Measurements from ENCODE around the gene ATP7B. TPM values are rescaled to one million over a fixed set of nuclear protein-coding genes. Genes with fewer than 3 reads are reported as not detected.

Gene ATP7B
- total RNA-seq, 1 donor from 2014 or later: 6.3 TPM

DNA sequence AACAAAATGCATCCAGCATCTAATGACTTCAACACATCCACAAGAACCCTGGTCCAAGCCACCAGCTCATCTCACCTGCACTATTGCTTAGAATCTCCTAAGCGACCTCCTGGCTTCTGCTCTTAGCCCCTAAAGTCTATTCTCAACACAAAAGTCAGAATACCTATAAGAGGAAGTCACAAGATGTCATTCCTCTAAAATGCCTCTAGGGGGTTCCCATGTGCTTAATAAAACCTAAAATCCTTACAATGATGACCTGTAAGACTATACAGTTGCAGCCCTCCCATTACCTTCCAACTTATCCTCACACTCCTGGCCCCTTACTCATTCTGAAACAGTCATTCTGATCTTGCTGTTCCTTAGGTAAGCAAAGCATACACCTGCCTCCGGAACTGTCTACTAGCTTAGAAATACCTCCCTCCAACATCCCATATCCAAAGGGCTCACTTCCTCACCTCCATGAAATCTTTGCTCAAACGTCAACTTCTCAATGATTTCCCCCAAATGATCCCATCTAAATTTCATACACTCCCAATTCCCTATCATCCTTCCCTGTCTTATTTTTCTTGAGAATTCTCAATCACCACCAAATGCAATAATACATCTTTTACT is 10.0 kb downstream of the ATP7B start:
- H3K4me3 ChIP-seq: no peak overlapping the region
- no peak overlapping the region for H3K27ac ChIP-seq
- H3K9me3 ChIP-seq: no peaks in the 10 kb centered on the region
- TF ChIP-seq, protein P1, sequence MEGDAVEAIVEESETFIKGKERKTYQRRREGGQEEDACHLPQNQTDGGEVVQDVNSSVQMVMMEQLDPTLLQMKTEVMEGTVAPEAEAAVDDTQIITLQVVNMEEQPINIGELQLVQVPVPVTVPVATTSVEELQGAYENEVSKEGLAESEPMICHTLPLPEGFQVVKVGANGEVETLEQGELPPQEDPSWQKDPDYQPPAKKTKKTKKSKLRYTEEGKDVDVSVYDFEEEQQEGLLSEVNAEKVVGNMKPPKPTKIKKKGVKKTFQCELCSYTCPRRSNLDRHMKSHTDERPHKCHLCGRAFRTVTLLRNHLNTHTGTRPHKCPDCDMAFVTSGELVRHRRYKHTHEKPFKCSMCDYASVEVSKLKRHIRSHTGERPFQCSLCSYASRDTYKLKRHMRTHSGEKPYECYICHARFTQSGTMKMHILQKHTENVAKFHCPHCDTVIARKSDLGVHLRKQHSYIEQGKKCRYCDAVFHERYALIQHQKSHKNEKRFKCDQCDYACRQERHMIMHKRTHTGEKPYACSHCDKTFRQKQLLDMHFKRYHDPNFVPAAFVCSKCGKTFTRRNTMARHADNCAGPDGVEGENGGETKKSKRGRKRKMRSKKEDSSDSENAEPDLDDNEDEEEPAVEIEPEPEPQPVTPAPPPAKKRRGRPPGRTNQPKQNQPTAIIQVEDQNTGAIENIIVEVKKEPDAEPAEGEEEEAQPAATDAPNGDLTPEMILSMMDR (IDR thresholded peaks at IDR 0.05): peak; percentile 76
- ATAC-seq (peak; percentile 59 to 60), DNase-seq (no peak)
- H3K27me3 ChIP-seq (ENCODE audit: low read depth): no peaks in the 10 kb centered on the region
- intact Hi-C loops (cut with DNase I): no loop called here
- H3K36me3 ChIP-seq: no peaks in the 10 kb centered on the region
- peaks cover 4% of the 10 kb centered on the region for H3K4me1 ChIP-seq

DNA sequence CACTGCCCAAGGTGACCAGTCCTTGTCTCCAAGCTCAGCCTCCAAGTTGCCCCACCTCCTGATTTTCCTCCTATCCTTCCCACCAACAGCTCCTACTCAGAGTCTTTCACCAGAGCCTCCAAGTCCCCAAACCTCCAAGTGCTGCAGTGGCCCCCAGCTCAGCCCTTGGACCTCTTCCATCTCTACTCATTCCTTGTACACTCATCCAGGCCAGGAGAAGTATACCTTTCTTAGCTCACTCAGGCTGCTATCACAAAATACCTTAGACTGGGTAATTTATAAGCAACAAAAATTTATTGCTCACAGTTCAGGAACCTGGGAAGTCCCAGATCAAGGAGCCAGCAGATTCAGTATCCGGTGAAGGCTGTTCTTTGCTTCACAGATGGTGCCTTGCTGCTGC is 11.3 kb downstream of the ATP7B start:
- Histone ChIP-seq H3K27me3 (ENCODE audit: low read depth) (no peaks in the 10 kb centered on the region), H3K4me1 (peaks cover 17% of the 10 kb centered on the region), H3K27ac (no peak overlapping the region), H3K36me3 (no peaks in the 10 kb centered on the region), H3K9me3 (no peaks in the 10 kb centered on the region), H3K4me3 (no peak overlapping the region)
- ATAC-seq (no peak), DNase-seq (no peak)
- TF ChIP-seq, protein P1 (IDR thresholded peaks at IDR 0.05): no peak
- intact Hi-C loops (cut with DNase I): loop anchor here (10.0 kb wide), 1 partner anchor 125 kb away; the partner anchor contains the start of gene NEK5

DNA sequence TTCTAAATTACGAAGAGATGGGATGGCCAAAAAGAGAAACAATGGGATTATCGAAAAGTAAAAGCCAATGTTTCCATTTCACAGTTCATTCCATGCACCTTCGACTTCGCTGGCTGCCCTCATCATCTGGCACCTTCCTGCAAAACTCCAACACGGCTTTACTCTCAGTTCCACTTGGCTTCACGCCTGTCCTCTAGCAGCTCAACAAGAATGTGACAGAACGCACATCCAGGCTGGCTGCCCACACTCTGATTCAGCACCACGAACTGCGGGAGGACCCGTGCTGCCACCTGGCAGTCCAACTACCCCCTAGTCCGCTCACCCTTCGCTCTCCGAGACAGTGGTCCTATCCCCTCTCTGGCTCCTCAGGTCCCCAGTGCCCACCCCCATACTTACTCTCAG is 11.7 kb downstream of the ATP7B start:
- DNase-seq (peak; percentile 52), ATAC-seq (peak; percentile 44 to 65)
- intact Hi-C loops (cut with DNase I): loop anchor here (10.0 kb wide), 1 partner anchor 125 kb away; the partner anchor contains the start of gene NEK5
- H3K4me3 ChIP-seq: no peak overlapping the region
- H3K27ac ChIP-seq: no peak overlapping the region
- peaks cover 21% of the 10 kb centered on the region for H3K4me1 ChIP-seq
- H3K9me3 ChIP-seq: no peaks in the 10 kb centered on the region
- TF ChIP-seq, protein P1 (IDR thresholded peaks at IDR 0.05): no peak
- H3K36me3 ChIP-seq: no peaks in the 10 kb centered on the region
- H3K27me3 ChIP-seq (ENCODE audit: low read depth): no peaks in the 10 kb centered on the region

DNA sequence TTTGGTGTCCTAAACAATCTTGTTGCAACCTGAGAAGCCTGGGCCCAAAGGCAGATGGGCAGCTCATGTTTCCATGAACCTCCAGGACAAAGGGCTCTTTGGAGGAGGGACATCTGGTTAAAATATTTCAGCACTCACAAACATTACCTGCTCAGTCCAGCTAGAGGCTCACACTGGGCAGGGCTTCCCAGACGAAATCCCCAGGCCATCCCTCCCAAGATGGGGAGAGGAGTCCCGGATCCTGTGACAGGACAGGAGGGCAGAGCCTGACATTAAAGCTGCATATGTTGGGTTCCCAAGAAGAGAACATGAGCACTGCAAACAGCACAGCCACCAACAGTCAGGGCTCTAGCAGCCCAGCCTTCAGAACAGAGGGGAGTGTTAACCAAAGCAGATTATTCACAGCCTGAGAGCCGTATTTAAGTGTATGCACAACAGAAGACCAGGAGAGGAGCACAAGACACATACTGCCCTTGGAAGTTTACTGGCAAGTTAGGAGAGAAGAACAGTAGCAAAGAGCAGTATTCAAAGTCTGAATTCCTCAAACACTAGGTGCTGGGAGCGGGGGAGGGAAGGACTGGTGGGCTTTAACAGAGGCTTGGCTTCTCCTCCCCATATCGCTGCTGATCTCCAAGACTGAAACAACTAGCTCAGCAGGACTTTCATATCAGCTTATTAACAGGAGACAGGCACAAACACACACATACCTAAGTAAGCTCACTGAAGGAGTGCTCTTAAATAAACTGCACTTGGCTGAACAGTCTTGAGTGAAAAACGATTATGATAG is 12.3 kb downstream of the ATP7B start:
- H3K9me3 ChIP-seq: no peaks in the 10 kb centered on the region
- H3K27me3 ChIP-seq (ENCODE audit: low read depth): no peaks in the 10 kb centered on the region
- no peaks in the 10 kb centered on the region for H3K36me3 ChIP-seq
- DNase-seq: no peak
- TF ChIP-seq, protein P1 (IDR thresholded peaks at IDR 0.05): no peak
- H3K27ac ChIP-seq: no peak overlapping the region
- peak in 1 of 2 donors; percentile 47 for ATAC-seq
- intact Hi-C loops (cut with DNase I): loop anchor here (10.0 kb wide), 1 partner anchor 126 kb away; the partner anchor contains the start of gene NEK5
- no peak overlapping the region for H3K4me3 ChIP-seq
- H3K4me1 ChIP-seq: peaks cover 21% of the 10 kb centered on the region

DNA sequence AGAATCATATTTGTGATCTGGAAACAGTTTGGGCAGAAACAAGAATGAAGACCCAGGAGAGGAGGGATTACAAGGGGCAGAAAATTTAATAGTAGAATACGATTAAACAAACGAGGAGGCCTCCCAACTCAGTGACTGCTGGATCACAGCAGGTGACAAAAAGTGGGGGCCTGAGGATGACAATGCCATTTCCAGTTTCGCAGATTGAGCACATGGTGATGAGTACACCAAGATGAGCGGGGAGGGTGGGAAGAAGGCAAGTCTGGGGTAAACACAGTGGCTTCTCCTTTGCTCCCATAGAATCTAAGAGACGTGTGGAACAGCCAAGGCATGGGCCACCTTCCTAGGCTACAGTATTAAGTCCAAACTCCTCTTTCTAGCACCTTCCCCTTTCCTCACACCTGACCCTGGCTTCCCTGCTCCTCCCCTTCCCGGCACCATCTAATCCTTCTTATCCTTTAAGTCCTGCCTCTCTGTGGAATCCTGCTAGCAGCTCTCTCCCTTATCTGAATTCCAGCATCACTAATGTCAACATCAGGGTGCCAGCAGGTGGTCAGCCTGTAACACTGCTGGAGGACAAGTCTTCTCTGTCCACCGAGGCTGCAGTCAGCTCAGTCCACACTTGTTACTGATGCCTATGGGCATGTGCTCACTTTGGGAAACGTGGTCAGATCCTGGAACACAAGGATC is 13.5 kb downstream of the ATP7B start:
- Histone ChIP-seq H3K27me3 (ENCODE audit: low read depth) (no peaks in the 10 kb centered on the region), H3K36me3 (no peaks in the 10 kb centered on the region), H3K9me3 (no peaks in the 10 kb centered on the region), H3K4me1 (peaks cover 21% of the 10 kb centered on the region), H3K27ac (no peak overlapping the region), H3K4me3 (no peak overlapping the region)
- ATAC-seq (peak in 1 of 2 donors; percentile 48), DNase-seq (no peak)
- intact Hi-C loops (cut with DNase I): loop anchor here (10.0 kb wide), 1 partner anchor 127 kb away; the partner anchor contains the start of gene NEK5
- TF ChIP-seq, protein P1 (IDR thresholded peaks at IDR 0.05): no peak
